Body of pancreas (tissue), 4 donors: ENCODE measurements around the gene FILIP1L. TPM values are rescaled to one million over a fixed set of nuclear protein-coding genes. Genes with fewer than 3 reads are reported as not detected.

Experiments used
- ATAC-seq: fragments of 150-250 bp; one replicate; pipeline ENCODE4 v1.9.1; 2016
- DNase-seq, 4 donors: peaks; one replicate each; pipeline ENCODE4 v3.0.0-alpha.2; 2019
- H3K27ac ChIP-seq, 4 donors: fragments of 200-600 bp; sonication (generic); 1 replicate in 3 of 4; 2 replicates in 1 of 4; pipeline versions ENCODE4 v1.5.1 to v1.6.1; 2016 to 2019; ENCODE audit warnings: mild to moderate bottlenecking in 1 of 4, mixed read lengths in 1 of 4, moderate library complexity in 1 of 4
- H3K27me3 ChIP-seq, 2 donors: fragments of 200-600 bp; sonication (generic); one replicate each; pipeline ENCODE4 v1.6.0; 2016; ENCODE audit warnings: mild to moderate bottlenecking in 1 of 2
- H3K36me3 ChIP-seq, 2 donors: fragments of 200-600 bp; sonication (generic); replicated peaks in 1 of 2; 2 replicates each; pipeline ENCODE4 v1.5.1; 2016; ENCODE audit warnings: low read depth in 2 of 2; ENCODE audit not compliant: insufficient read depth in 1 of 2
- H3K4me1 ChIP-seq: fragments of 200-600 bp; sonication (generic); one replicate; pipeline ENCODE4 v1.6.0; 2016
- H3K4me3 ChIP-seq, 2 donors: fragments of 200-600 bp; sonication (generic); 1 replicate in 1 of 2; 2 replicates in 1 of 2; pipeline ENCODE4 v1.5.1; 2016 to 2019
- H3K9me3 ChIP-seq, 3 donors: fragments of 200-600 bp; sonication (generic); 1 replicate in 2 of 3; 2 replicates in 1 of 3; pipeline ENCODE4 v1.5.1; 2016
- POLR2A ChIP-seq, 3 donors: fragments of 450-650 bp; IDR thresholded peaks; one replicate each; pipeline ENCODE4 v1.6.1; 2016; ENCODE audit warnings: antibody characterized with exemption in 3 of 3, mild to moderate bottlenecking in 2 of 3
- WGBS, 2 donors: methylation state at CpG; one replicate each; pipeline ENCODE4 v1.1.5; 2017; 5-methylcytosine and 5-hydroxymethylcytosine counted together
- intact Hi-C: fragments of 100-400 bp; cut with DNase I; formaldehyde crosslinking; loops from one replicate; pipeline ENCODE4 v1.15.1; 2023
- total RNA-seq, 2 donors: library from RNA; depleted of rRNA; stranded (reverse); fragments of >200 nt; gene quantifications; one replicate each; pipeline ENCODE4 v1.1.0, GENCODE V29; 2016
- TF ChIP-seq, protein P1 (sequence below), 7 experiments: fragments of 450-650 bp in 4 of 7; fragments of 200-600 bp in 3 of 7; sonication (generic) in 3 of 7; IDR thresholded peaks; one replicate each; pipeline ENCODE4 v1.5.1; 2016 to 2019; ENCODE audit warnings: antibody characterized with exemption in 7 of 7

FILIP1L gene
- total RNA-seq, 2 donors from 2014 or later = 27.8 to 47.8 TPM

DNA sequence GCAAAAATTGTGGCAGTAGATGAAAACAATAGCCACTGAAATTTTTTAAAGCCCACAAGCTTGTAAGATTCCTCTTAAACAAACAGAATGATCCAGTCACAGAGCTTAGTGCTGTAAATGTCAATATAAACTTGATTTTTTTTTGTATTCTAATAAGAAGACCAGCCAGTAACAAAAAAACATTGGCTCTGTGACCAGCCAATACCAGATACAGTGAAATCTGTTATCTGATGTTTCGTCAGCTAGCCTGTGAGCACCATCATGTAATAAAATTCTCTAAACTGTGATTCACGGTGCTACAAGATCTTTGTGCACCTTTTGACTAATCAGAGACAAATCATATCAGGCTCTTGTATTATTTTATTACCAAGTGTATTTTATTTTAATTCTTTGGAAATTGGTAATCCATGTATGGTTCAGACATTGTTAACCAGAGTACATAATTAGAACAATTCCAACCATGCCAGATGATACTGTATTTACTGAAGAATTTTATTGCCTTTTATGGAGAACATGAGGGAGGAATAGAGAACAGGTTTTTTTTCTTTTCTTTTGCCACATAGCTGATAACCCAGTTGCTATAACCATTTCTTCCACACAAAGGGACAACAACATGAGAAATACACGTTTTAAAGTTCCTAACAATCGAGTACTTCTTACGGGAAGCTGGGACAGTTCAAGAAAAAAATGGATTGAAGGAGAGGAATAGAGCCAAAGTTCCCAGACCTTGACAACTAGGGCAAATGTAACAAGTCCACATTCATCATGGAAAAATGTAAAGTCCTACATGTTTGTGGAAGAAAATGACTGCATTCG is 71.9 kb downstream of the FILIP1L start:
- H3K4me3 ChIP-seq = no peak overlapping the region
- ATAC-seq = peak; percentile 69
- intact Hi-C loops = no loop called here

DNA sequence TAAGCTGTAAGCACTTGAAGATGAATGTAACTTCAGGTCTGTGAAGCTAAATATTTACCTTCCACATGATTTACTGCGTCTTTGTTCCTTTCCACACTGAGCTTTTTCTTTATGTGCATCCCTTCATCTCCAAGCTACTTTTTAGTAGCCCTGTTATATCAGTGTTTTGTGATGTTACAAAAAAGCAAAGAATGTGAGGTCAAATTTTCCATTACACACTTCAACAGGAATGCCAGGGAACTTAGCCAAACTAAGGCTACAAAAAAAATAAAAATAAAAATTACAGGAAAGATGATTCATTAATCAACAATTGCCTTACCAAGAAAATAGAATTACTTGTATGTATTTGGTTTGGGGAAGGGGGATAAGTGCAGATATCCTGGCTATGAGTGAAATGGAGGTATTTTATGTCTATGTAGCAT is 73.0 kb downstream of the FILIP1L start:
- ATAC-seq (peak; percentile 85), DNase-seq (no peak)
- H3K27me3 ChIP-seq = no peaks in the 10 kb centered on the region
- H3K4me1 ChIP-seq = peaks cover 39% of the 10 kb centered on the region
- H3K36me3 ChIP-seq = no peaks in the 10 kb centered on the region
- H3K4me3 ChIP-seq = no peak overlapping the region
- TF ChIP-seq POLR2A (IDR thresholded peaks at IDR 0.05) = peak in 2 of 3 donors; percentile 32 to 34
- TF ChIP-seq, protein P1, sequence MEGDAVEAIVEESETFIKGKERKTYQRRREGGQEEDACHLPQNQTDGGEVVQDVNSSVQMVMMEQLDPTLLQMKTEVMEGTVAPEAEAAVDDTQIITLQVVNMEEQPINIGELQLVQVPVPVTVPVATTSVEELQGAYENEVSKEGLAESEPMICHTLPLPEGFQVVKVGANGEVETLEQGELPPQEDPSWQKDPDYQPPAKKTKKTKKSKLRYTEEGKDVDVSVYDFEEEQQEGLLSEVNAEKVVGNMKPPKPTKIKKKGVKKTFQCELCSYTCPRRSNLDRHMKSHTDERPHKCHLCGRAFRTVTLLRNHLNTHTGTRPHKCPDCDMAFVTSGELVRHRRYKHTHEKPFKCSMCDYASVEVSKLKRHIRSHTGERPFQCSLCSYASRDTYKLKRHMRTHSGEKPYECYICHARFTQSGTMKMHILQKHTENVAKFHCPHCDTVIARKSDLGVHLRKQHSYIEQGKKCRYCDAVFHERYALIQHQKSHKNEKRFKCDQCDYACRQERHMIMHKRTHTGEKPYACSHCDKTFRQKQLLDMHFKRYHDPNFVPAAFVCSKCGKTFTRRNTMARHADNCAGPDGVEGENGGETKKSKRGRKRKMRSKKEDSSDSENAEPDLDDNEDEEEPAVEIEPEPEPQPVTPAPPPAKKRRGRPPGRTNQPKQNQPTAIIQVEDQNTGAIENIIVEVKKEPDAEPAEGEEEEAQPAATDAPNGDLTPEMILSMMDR (IDR thresholded peaks at IDR 0.05) = no peak
- peak overlapping the region; percentile 50 to 81 (median 74) for H3K27ac ChIP-seq
- WGBS, 2 donors = 55 to 77% methylated on average over 1 of the region's 1 CpG
- no peaks in the 10 kb centered on the region for H3K9me3 ChIP-seq
- intact Hi-C loops = no loop called here

More for the DNA sequence above, 71.9 kb downstream of the FILIP1L start:
- H3K9me3 ChIP-seq = no peaks in the 10 kb centered on the region
- TF ChIP-seq, protein P1 (IDR thresholded peaks at IDR 0.05) = no peak
- TF ChIP-seq POLR2A (IDR thresholded peaks at IDR 0.05) = no peak
- no peaks in the 10 kb centered on the region for H3K36me3 ChIP-seq
- H3K27me3 ChIP-seq = no peaks in the 10 kb centered on the region
- peaks cover 47% of the 10 kb centered on the region for H3K4me1 ChIP-seq
- 57 to 68% methylated on average over 6 of the region's 6 CpGs for WGBS, 2 donors
- peak in 1 of 4 donors; percentile 40 for DNase-seq
- peak overlapping the region; percentile 18 to 81 (median 74) for H3K27ac ChIP-seq

DNA sequence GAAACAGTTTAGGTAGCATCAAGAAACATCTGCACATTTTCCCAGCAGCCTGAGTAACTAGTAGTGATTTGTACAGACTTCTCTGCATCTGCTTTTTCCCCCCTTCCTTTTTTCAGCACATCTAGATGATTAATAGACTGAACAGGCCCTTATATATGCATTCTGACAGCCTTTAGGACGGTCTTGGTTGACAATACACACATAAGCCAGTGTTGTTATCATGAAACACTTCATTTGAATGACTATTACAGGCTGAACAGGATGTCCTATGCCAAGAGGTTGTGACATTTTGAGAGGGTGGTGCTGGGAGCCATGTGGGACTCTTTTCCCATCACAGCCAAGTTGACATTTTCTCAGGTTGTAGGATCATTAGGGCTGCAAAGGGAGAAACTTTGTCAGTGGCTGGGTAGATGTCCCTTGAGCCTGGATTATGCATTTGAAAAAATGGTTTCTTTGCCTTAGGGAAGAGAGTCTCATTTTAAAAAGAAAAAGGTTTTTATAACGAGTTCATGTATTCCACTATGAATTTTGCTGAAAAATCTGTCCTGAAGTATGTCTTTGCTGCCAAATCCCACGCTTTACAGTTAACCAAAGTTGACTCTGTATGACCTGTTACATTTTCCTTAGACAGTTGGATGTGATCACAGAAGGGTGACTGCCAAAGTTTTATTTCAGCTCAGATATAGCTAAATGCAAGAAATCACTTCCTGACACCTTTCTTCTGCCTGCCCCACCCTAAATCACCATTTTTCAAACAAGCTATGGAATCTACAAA is 73.7 kb downstream of the FILIP1L start:
- 54 to 67% methylated on average over 3 of the region's 3 CpGs for WGBS, 2 donors
- Histone ChIP-seq H3K9me3 (no peaks in the 10 kb centered on the region), H3K4me1 (peaks cover 34% of the 10 kb centered on the region), H3K4me3 (no peak overlapping the region), H3K27ac (peak overlapping the region; percentile 50 to 81 (median 74)), H3K27me3 (no peaks in the 10 kb centered on the region), H3K36me3 (no peaks in the 10 kb centered on the region)
- intact Hi-C loops = no loop called here
- peak in 1 of 4 donors; percentile 22 for DNase-seq
- TF ChIP-seq, protein P1 (IDR thresholded peaks at IDR 0.05) = no peak
- TF ChIP-seq POLR2A (IDR thresholded peaks at IDR 0.05) = no peak
- ATAC-seq = peak; percentile 33

DNA sequence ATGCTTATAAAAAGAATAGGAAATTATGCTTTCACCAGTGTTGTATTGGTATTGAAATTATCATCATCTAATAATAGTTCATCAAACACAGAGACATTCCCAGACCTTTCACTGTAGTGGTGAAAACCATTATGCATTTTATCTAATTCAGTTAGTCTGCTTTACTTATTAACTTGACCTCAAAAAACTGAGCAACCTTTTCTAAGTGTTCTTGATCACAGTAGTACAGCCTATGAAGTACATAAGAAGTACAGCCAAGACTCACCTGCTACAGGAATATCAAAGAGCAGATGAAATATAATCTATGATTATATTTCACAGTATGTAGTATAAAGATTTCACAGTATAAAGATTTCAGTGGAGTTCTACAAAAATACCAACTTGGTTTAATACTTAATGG is 75.2 kb downstream of the FILIP1L start:
- no peak for ATAC-seq
- H3K4me3 ChIP-seq = no peak overlapping the region
- no peak for TF ChIP-seq POLR2A (IDR thresholded peaks at IDR 0.05)
- TF ChIP-seq, protein P1 (IDR thresholded peaks at IDR 0.05) = no peak

More for the DNA sequence above, 75.2 kb downstream of the FILIP1L start:
- Histone ChIP-seq H3K4me1 (peaks cover 38% of the 10 kb centered on the region), H3K27ac (peak overlapping the region in 2 of 4 donors; percentile 76 to 81), H3K9me3 (no peaks in the 10 kb centered on the region), H3K36me3 (no peaks in the 10 kb centered on the region), H3K27me3 (no peaks in the 10 kb centered on the region)
- no peak for DNase-seq
- intact Hi-C loops = no loop called here
